HepG2 (cell line): ENCODE data around the gene GDPGP1. TPM values are rescaled to one million over a fixed set of nuclear protein-coding genes. Genes with fewer than 3 reads are reported as not detected.

ENCODE experiments used
- HNRNPH1 ChIP-seq: fragments of 200-400 bp; formaldehyde crosslinking; optimal IDR thresholded peaks from 2 replicates; pipeline ENCODE3; 2017; ENCODE audit warnings: mild to moderate bottlenecking, low read depth, low read length
- IKZF4 ChIP-seq: sonication (generic); formaldehyde crosslinking; IDR thresholded peaks from 2 replicates; pipeline ENCODE4 v1.5.1; 2020; ENCODE audit warnings: borderline replicate concordance, mild to moderate bottlenecking, low read depth, missing genetic modification reagents; ENCODE audit errors: not compliant biosample characterization
- IRF2 ChIP-seq: IDR thresholded peaks from 2 replicates; pipeline ENCODE4 v1.6.1; 2018; ENCODE audit warnings: missing genetic modification reagents, missing compliant biosample characterization
- KAT8 ChIP-seq: IDR thresholded peaks from 2 replicates; pipeline ENCODE4 v1.6.1; 2016; ENCODE audit warnings: missing genetic modification reagents, missing compliant biosample characterization
- NFKB2 ChIP-seq: sonication (generic); formaldehyde crosslinking; IDR thresholded peaks from 2 replicates; pipeline ENCODE4 v1.4.0; 2020; ENCODE audit warnings: missing genetic modification reagents, borderline replicate concordance
- NRL ChIP-seq: sonication (generic); formaldehyde crosslinking; IDR thresholded peaks from 2 replicates; pipeline ENCODE4 v1.5.0; 2020; ENCODE audit warnings: missing genetic modification reagents, mild to moderate bottlenecking, moderate library complexity, borderline replicate concordance
- POLR2AphosphoS2 ChIP-seq: IDR thresholded peaks from 2 replicates; pipeline ENCODE4 v1.6.1; 2011; ENCODE audit warnings: low read depth, low read length, improper control_type of control experiment
- POLR2AphosphoS5 ChIP-seq: IDR thresholded peaks from 2 replicates; pipeline ENCODE4 v1.6.1; 2012; ENCODE audit warnings: low read depth, low read length
- RBFOX2 ChIP-seq: fragments of 200-400 bp; formaldehyde crosslinking; IDR thresholded peaks from 2 replicates; pipeline ENCODE4 v1.6.1; 2017; ENCODE audit warnings: low read depth, mild to moderate bottlenecking, low read length
- ZFP82 ChIP-seq: sonication (generic); formaldehyde crosslinking; IDR thresholded peaks from 2 replicates; pipeline ENCODE4 v1.5.1; 2020; ENCODE audit warnings: mild to moderate bottlenecking, missing genetic modification reagents, borderline replicate concordance
- ZMYM4 ChIP-seq: sonication (generic); formaldehyde crosslinking; IDR thresholded peaks from 2 replicates; pipeline ENCODE4 v1.8.1; 2023; ENCODE audit warnings: mild to moderate bottlenecking, missing genetic modification reagents
- ZNF136 ChIP-seq: sonication (generic); formaldehyde crosslinking; IDR thresholded peaks from 2 replicates; pipeline ENCODE4 v1.8.1; 2022; ENCODE audit warnings: low read depth, mild to moderate bottlenecking, moderate library complexity, missing genetic modification reagents
- ZNF225 ChIP-seq: sonication (generic); formaldehyde crosslinking; IDR thresholded peaks from 2 replicates; pipeline ENCODE4 v1.4.0; 2020; ENCODE audit warnings: mild to moderate bottlenecking, missing genetic modification reagents
- ZNF703 ChIP-seq: sonication (generic); formaldehyde crosslinking; IDR thresholded peaks from 2 replicates; pipeline ENCODE4 v1.5.1; 2020; ENCODE audit warnings: missing genetic modification reagents, mild to moderate bottlenecking, moderate library complexity, borderline replicate concordance
- ZNF724P ChIP-seq: sonication (generic); formaldehyde crosslinking; IDR thresholded peaks from 2 replicates; pipeline ENCODE4 v1.8.0; 2022; ENCODE audit warnings: missing genetic modification reagents, borderline replicate concordance
- ZNF737 ChIP-seq: sonication (generic); formaldehyde crosslinking; IDR thresholded peaks from 2 replicates; pipeline ENCODE4 v1.5.0; 2020; ENCODE audit warnings: missing genetic modification reagents, mild to moderate bottlenecking, borderline replicate concordance
- ZNF75D ChIP-seq: sonication (generic); formaldehyde crosslinking; IDR thresholded peaks from 2 replicates; pipeline ENCODE4 v1.8.1; 2023; ENCODE audit warnings: missing genetic modification reagents, mild to moderate bottlenecking, borderline replicate concordance
- ZNF775 ChIP-seq: sonication (generic); formaldehyde crosslinking; IDR thresholded peaks from 2 replicates; pipeline ENCODE4 v1.4.0; 2020; ENCODE audit warnings: missing genetic modification reagents, mild to moderate bottlenecking, moderate library complexity, borderline replicate concordance
- ZNF777 ChIP-seq: sonication (generic); formaldehyde crosslinking; IDR thresholded peaks from 2 replicates; pipeline ENCODE4 v1.4.0; 2020; ENCODE audit warnings: missing genetic modification reagents
- ZNF788 ChIP-seq: sonication (generic); formaldehyde crosslinking; IDR thresholded peaks from 2 replicates; pipeline ENCODE4 v1.5.0; 2020; ENCODE audit warnings: mild to moderate bottlenecking, missing genetic modification reagents, borderline replicate concordance
- polyA plus RNA-seq, 8 experiments: library from polyadenylated mRNA; depleted of rRNA in 3 of 8; stranded (reverse) in 7 of 8; unstranded in 1 of 8; fragments of >200 nt; fragmentation: Illumina TruSeq in 4 of 8; extraction: Trizol in 4 of 8; gene quantifications; 2 replicates each; pipeline versions ENCODE4 v1.2.1 to v1.2.3, GENCODE V29; 2011 to 2016; ENCODE audit warnings: low read depth in 4 of 8, missing spikeins in 1 of 8, mixed read lengths in 1 of 8; ENCODE audit not compliant: insufficient read depth in 1 of 8
- total RNA-seq, 5 experiments: library from RNA; depleted of rRNA; stranded (reverse); fragments of >200 nt; fragmentation: Illumina TruSeq; extraction: Trizol; gene quantifications; 2 replicates each; pipeline ENCODE4 v1.2.3, GENCODE V29; 2016; ENCODE audit warnings: low read depth in 1 of 5
- TF ChIP-seq, protein P1 (sequence below): sonication (generic); formaldehyde crosslinking; IDR thresholded peaks from 2 replicates; pipeline ENCODE4 v1.5.0; 2020; ENCODE audit warnings: missing genetic modification reagents
- TF ChIP-seq, protein P2 (sequence below): sonication (generic); formaldehyde crosslinking; IDR thresholded peaks from 2 replicates; pipeline ENCODE4 v1.8.1; 2023; ENCODE audit warnings: mild to moderate bottlenecking, inconsistent platforms, moderate library complexity, missing genetic modification reagents, borderline replicate concordance

The GDPGP1 gene
- total and polyA plus RNA-seq, 2 of the 13 experiments (the other 11 are each of a cell fraction or from before 2014, with no cell fraction given): 1.5 to 4.3 TPM

DNA sequence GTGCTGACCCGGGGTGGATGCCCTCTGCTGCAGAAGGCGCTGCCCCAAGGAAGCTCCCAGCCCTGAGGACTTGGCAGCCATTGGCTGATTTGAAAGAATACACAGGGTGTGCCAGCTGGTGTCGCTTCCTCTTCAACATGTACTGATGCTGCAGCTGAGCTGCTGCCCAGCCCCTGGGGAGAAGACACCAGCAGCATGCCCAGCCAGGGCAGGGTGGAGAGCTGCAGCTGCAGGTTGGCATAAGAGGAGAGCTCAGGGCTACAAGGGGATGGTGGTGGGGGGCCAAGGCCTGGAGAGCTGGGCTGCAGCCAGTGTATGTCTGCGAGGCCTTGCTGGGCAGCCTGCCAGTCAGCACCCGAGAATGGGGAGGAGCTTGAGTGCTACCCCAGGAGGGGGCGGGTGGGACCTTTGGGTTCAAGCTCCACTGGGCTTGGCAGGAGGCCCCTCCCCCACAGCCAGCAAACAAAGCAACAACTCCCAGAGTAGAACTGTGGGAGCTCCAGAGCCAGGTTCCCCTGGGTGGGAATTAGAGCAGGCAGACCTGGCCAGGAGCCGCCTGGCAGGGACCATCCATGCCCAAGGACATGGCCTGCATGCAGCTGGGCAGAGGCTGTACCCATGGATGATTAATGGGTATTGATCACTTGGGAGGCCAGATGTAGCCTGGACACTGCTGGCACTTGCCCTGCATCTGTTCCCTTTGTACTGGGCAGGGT is 42.1 kb upstream of the GDPGP1 start (continued):
- TF ChIP-seq ZNF724P (CRISPR knock-in tag) (0 out of 2 replicates have a peak, but pooled peaks have one; percentile 35), ZNF777 (no peak), POLR2AphosphoS2 (no peak), ZNF703 (CRISPR knock-in tag) (no peak), IRF2 (CRISPR knock-in tag) (peak; percentile 49; the same call in 1 of the 2 replicates), NFKB2 (CRISPR knock-in tag) (0 out of 2 replicates have a peak, but pooled peaks have one; percentile 8), POLR2AphosphoS5 (peak; percentile 38; the same call in 1 of the 2 replicates), IKZF4 (no peak), ZNF225 (0 out of 2 replicates have a peak, but pooled peaks have one; percentile 71), ZNF136 (CRISPR knock-in tag) (0 out of 2 replicates have a peak, but pooled peaks have one; percentile 17), ZMYM4 (CRISPR knock-in tag) (peak; percentile 63; the same call in 1 of the 2 replicates), HNRNPH1 (no peak), ZNF75D (CRISPR knock-in tag) (no peak), ZNF788 (no peak; the same call in 1 of the 2 replicates), ZNF775 (CRISPR knock-in tag) (no peak), ZFP82 (no peak), RBFOX2 (0 out of 2 replicates have a peak, but pooled peaks have one; percentile 21), NRL (CRISPR knock-in tag) (no peak; the same call in 1 of the 2 replicates), KAT8 (peak; percentile 64; the same call in 1 of the 2 replicates), ZNF737 (CRISPR knock-in tag) (no peak)
- TF ChIP-seq, protein P1, sequence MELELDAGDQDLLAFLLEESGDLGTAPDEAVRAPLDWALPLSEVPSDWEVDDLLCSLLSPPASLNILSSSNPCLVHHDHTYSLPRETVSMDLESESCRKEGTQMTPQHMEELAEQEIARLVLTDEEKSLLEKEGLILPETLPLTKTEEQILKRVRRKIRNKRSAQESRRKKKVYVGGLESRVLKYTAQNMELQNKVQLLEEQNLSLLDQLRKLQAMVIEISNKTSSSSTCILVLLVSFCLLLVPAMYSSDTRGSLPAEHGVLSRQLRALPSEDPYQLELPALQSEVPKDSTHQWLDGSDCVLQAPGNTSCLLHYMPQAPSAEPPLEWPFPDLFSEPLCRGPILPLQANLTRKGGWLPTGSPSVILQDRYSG (CRISPR knock-in tag): no peak
- TF ChIP-seq, protein P2, sequence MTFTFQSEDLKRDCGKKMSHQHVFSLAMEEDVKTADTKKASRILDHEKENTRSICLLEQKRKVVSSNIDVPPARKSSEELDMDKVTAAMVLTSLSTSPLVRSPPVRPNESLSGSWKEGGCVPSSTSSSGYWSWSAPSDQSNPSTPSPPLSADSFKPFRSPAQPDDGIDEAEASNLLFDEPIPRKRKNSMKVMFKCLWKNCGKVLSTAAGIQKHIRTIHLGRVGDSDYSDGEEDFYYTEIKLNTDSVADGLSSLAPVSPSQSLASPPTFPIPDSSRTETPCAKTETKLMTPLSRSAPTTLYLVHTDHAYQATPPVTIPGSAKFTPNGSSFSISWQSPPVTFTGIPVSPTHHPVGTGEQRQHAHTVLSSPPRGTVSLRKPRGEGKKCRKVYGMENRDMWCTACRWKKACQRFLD (CRISPR knock-in tag): no peak
